Endodermal cell (in vitro differentiated cells): Measurements from ENCODE around the gene TEKT4. TPM values are rescaled to one million over a fixed set of nuclear protein-coding genes. Genes with fewer than 3 reads are reported as not detected.

Experiments used
- total RNA-seq, 2 donors: library from RNA; stranded (reverse); fragmentation: NEBNext Ultra II Directional in 1 of 2; extraction: Animal tissue kit (Norgen Biotek cat#: 25700) in 1 of 2; gene quantifications; 2 replicates in 1 of 2; 3 replicates in 1 of 2; pipeline ENCODE4 v1.2.1, GENCODE V29; 2021

Gene TEKT4
- total RNA-seq, 2 donors from 2014 or later = not detected

Other genes starting within 250 kb of the TEKT4 start
- not detected for gene MAL, start 154.3 kb downstream of the TEKT4 start, total RNA-seq